ENCODE data around the gene TNFRSF19.

DNA sequence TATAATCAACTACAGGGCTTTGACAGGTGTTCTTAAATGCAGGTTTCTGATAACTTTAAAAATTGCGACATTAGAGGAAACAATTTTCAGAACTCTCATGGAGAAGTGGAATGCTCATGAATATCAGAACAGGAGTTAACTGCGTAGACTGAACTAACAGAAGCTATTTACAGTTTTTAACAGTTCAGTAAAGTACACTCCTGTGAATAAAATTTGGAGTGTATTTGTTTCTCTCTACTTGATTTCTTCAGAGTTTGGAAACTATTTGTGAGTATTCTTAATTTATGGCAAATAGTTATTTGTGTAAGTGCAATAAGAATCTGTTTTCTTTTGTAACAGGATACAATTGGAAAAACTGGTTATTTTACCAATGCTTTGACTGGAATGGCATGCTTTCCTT, 114.4 kb downstream of the TNFRSF19 start:
- TF ChIP-seq GABPA (IDR thresholded peaks at IDR 0.05; ENCODE audit: low read depth) (no peak), EP300 (IDR thresholded peaks at IDR 0.05; ENCODE audit: borderline replicate concordance in 1 of 2, control insufficient read depth in 1 of 2, low read depth in 2 of 2, low read length in 2 of 2) (no peak), SMC3 (IDR thresholded peaks at IDR 0.05; ENCODE audit: borderline replicate concordance, low read length) (no peak), POLR2A (IDR thresholded peaks at IDR 0.05; ENCODE audit: low read depth, low read length) (no peak), PML (IDR thresholded peaks at IDR 0.05; ENCODE audit: low read length) (no peak), ZBTB40 (IDR thresholded peaks at IDR 0.05; ENCODE audit: borderline replicate concordance) (no peak), NRF1 (conservative IDR thresholded peaks at IDR 0.05; ENCODE audit: low read depth, low read length) (no peak)
- TF ChIP-seq, protein P1, sequence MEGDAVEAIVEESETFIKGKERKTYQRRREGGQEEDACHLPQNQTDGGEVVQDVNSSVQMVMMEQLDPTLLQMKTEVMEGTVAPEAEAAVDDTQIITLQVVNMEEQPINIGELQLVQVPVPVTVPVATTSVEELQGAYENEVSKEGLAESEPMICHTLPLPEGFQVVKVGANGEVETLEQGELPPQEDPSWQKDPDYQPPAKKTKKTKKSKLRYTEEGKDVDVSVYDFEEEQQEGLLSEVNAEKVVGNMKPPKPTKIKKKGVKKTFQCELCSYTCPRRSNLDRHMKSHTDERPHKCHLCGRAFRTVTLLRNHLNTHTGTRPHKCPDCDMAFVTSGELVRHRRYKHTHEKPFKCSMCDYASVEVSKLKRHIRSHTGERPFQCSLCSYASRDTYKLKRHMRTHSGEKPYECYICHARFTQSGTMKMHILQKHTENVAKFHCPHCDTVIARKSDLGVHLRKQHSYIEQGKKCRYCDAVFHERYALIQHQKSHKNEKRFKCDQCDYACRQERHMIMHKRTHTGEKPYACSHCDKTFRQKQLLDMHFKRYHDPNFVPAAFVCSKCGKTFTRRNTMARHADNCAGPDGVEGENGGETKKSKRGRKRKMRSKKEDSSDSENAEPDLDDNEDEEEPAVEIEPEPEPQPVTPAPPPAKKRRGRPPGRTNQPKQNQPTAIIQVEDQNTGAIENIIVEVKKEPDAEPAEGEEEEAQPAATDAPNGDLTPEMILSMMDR (IDR thresholded peaks at IDR 0.05 in 2 of 3, conservative IDR thresholded peaks at IDR 0.05 in 1 of 3; ENCODE audit: control insufficient read depth in 2 of 3, extremely low read depth in 1 of 3, insufficient read depth in 1 of 3, low read depth in 3 of 3, low read length in 3 of 3): no peak

All from GM12878 (cell line).